Fibroblast of pulmonary artery (primary cell): ENCODE measurements around the gene C19orf73.
A peak's percentile ranks its signal among the peaks of the same experiment; 100 is the strongest.

ENCODE experiments used
- DNase-seq: peaks from one replicate; pipeline ENCODE4 v3.0.0-alpha.2; 2010; ENCODE audit warnings: low read depth
- H3K4me3 ChIP-seq: replicated peaks from 2 replicates; pipeline ENCODE4 v1.5.1; 2011; ENCODE audit warnings: low read depth, mild to moderate bottlenecking, control low read depth, low read length, moderate library complexity
- TF ChIP-seq, protein P1 (sequence below): IDR thresholded peaks from 2 replicates; pipeline ENCODE4 v1.5.1; 2011; ENCODE audit warnings: mild to moderate bottlenecking, control low read depth, low read length, inconsistent platforms; ENCODE audit errors: missing control alignments

C19orf73 gene

DNA sequence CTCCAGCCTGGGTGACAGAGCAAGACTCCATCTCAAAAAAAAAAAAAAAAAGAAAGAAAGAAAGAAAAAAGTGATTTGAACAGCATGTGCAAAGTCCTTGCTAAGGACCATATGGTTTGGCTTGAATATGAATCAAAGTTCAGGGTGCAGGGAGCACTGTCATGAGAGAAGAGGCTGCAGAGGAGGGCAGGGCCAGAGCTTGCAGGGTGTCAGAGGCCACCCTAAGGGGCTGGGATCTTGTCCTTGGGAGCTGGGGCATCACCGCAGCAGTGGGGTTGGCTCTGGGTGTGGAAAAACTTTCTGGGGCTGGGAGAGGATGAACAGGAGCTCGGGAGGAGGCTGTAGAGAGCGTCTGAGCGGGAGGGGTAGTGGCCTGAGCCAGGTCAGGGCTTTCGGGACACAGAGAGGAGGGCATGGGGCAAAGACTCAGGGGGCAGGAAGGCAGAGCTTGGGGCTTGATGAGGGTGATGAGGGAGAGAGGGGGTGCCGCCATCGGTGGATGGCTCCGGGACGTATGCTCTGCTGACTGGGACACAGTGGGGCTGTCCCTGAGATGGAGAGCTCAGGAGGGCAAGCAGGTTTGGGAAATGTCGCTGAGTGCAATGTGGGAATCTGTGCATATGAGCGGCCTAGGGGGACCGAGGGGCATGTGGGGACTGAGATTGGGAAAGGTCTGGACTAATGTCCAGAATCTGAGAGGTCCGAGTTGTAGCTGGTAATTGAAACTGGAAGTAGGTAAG is 41.7 kb upstream of the C19orf73 start:
- H3K4me3 ChIP-seq: no peak overlapping the region
- TF ChIP-seq, protein P1, sequence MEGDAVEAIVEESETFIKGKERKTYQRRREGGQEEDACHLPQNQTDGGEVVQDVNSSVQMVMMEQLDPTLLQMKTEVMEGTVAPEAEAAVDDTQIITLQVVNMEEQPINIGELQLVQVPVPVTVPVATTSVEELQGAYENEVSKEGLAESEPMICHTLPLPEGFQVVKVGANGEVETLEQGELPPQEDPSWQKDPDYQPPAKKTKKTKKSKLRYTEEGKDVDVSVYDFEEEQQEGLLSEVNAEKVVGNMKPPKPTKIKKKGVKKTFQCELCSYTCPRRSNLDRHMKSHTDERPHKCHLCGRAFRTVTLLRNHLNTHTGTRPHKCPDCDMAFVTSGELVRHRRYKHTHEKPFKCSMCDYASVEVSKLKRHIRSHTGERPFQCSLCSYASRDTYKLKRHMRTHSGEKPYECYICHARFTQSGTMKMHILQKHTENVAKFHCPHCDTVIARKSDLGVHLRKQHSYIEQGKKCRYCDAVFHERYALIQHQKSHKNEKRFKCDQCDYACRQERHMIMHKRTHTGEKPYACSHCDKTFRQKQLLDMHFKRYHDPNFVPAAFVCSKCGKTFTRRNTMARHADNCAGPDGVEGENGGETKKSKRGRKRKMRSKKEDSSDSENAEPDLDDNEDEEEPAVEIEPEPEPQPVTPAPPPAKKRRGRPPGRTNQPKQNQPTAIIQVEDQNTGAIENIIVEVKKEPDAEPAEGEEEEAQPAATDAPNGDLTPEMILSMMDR: no peak
- DNase-seq: no peak

DNA sequence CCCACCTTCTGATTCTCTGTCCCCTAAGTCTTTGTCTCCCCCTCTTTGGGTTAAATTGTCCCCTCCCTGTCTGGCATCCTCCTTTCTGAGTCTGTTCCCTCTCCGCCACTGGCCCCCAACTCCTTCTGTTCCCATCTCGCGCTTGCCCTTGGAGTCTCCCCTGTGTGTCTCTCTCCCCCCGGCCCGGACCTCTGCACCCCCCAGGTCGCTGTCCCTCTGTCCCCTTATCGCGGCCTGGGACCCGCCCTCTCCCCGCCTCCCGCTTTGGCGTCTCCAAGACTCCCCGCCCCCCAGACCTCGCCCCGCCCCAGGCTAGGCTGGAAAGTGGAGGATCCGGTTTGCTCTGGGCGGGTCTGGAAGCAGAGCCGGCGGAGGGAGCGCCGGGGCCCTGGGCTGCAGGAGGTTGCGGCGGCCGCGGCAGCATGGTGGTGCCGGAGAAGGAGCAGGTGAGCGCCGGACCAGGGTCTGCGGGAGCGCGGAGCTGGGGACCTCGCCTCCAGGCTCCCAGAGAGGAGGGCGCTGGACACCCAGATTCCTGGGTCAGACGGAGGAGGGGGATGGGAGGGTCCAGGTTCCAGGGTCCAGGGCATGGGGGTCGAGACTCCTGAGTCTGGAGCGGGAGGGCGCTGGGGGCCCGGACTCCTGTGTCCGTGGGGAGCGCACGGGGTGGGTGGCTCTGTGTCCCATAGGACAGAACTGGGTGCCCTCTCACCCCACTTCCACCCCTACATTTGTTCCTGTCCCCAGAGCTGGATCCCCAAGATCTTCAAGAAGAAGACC is 38.7 kb upstream of the C19orf73 start, which contains the start of gene TRPM4:
Gene TRPM4, plus strand, starts transcription at position 348 of the 780 bp plus-strand sequence. Its CDS starts 75 bp downstream, at position 423.
- TF ChIP-seq, protein P1: no peak
- peak within 1 kb of the TSS; percentile 95 for H3K4me3 ChIP-seq
- DNase-seq: peak; percentile 70

DNA sequence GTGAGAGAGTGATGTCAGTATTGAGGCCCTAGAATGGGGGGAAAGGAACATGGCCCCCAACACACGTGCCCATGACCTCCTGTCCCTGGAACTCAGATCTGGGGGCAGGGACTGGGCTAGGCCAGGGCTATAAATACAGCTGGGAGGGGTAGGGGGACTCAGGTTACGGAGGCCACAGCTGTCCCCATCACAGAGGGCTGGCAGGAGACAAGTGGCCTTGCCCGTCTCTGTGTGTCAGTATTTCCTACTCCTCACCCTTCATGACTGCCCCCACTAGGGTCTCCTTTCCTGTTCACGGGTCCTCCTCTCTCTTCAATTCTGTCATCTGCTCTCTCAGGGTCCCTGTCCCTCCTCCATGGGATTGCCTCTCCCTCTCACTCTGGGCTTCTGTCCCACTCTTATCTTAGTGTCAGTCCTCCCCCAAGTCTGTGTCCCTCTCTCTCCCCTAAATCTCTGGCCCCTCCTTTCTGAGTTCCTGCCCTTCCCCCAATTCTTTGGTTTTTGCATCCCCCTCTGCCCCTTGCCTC is 36.9 kb upstream of the C19orf73 start:
- no peak for DNase-seq
- TF ChIP-seq, protein P1: no peak
- no peak overlapping the region for H3K4me3 ChIP-seq

DNA sequence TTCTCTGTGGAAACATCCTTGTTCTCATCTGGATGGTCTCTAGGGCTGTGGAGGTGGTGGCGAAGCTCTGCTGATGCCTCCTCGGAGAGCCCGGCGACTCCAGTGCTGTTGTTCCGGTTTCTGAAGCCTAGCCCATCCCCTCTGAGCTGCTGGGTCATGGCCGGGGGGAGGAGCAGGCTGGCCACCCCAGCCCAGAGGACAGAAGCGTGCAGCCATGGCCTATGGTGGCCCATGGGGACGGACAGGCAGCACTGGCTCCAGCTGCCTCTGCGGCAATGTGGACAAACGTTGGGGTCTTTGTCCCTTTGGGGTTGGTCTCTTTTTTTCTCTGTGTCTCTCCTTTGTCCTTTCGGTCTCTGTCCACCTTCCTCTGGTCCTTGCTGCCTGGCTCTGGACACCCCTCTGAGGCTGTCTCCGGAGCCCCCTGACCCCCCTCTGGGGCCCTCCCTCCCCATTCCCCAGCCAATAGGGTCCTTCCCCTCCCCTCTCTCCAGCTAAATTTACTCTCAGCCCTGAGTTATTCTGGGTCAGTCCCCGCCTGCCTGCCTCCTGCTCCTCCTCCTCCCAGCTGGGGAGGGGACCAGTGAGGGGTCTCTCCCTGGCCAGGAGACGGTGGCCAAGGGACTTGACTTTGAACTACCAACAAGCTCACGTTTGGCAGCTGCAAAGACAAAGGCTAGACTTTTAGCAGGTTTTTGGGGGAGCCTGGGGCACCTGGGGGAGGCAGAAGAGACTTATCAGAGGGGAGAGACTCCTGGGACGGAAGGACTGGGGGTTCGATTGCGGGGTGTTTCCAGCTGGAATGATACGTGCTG is 36.3 kb upstream of the C19orf73 start, which contains the start of gene HRC:
Gene HRC, minus strand, starts transcription at position 392 of the 815 bp plus-strand sequence. Its CDS starts 159 bp downstream, at position 233.
- TF ChIP-seq, protein P1: no peak
- no peak within 1 kb of the TSS for H3K4me3 ChIP-seq
- DNase-seq: no peak

DNA sequence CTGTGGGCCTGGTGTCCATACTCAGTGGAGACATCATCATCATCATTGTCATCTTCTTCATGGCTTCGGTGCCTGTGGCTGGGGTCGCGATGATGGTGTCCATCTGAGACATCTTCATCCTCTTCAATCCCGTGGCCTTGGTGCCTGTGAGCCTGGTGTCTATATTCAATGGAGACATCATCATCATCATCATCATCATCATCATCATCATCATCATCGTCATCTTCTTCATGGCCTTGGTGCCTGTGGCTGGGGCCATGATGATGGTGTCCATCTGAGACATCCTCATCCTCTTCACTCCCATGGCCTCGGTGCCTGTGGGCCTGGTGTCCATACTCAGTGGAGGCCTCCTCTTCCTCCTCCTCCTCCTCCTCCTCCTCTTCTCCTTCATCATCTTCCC is 35.3 kb upstream of the C19orf73 start:
- TF ChIP-seq, protein P1: no peak
- no peak overlapping the region for H3K4me3 ChIP-seq
- no peak for DNase-seq

DNA sequence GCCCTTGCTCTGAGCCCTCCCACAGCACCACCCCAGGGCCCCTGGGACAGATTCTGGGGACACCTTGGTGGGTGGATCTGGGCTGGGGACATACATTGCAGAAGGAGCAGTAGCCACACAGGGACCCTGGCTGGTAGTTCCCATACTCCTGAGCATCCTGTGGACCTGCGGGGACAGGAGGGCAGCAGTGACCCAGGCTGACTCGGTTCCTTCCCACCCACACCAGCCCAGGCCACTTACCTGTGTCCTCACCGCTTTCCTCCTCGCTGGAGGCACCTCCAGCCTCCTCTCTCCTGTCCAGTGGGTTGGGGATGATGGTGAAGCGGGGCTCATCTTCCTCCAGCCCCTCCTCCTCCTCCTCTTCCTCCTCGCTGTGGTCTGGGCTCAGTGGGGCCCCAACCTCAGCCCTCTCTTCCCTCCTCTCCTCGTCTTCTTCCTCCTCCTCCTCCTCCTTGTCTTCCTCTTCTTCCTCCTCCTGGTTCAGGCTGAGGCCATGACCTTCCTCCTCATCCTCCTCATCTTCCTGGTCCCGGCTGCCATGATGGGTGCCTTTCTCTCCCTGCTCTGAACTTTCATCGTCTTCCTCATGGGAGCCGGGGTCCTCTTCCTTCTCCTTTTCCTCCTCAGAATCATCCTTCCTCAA is 34.3 kb upstream of the C19orf73 start:
- no peak for DNase-seq
- no peak overlapping the region for H3K4me3 ChIP-seq
- TF ChIP-seq, protein P1: no peak
